ENCODE measurements around the gene WBP2.

- TF ChIP-seq CTCF (IDR thresholded peaks at IDR 0.05): no peak
- TF ChIP-seq POLR2A (IDR thresholded peaks at IDR 0.05): no peak
Observed at GRCh38 chr17:75825149-75825552, 30.0 kb downstream of the WBP2 start.
